Osteoblast (primary cell): ENCODE measurements around the gene DIS3L2. TPM values are rescaled to one million over a fixed set of nuclear protein-coding genes. Genes with fewer than 3 reads are reported as not detected.

Source experiments
- DNase-seq: peaks from one replicate; pipeline ENCODE4 v3.0.0; 2011; ENCODE audit warnings: low spot score, mixed read lengths; ENCODE audit not compliant: insufficient read length; ENCODE audit errors: missing footprints
- H2AFZ ChIP-seq: 2 replicates; pipeline ENCODE4 v1.6.0; 2011; ENCODE audit warnings: mild to moderate bottlenecking, low read length
- H3K27ac ChIP-seq: 2 replicates; pipeline ENCODE4 v1.5.1; 2011; ENCODE audit warnings: mild to moderate bottlenecking, low read depth, low read length, moderate library complexity
- H3K27me3 ChIP-seq: 2 replicates; pipeline ENCODE4 v1.6.0; 2012; ENCODE audit warnings: mild to moderate bottlenecking, control low read depth, inconsistent platforms, low read length, moderate library complexity; ENCODE audit not compliant: insufficient read depth
- H3K36me3 ChIP-seq: 2 replicates; pipeline ENCODE4 v1.5.1; 2011; ENCODE audit warnings: mild to moderate bottlenecking, low read length, control low read depth, moderate library complexity; ENCODE audit not compliant: insufficient read depth
- H3K4me1 ChIP-seq: 2 replicates; pipeline ENCODE4 v1.5.1; 2011; ENCODE audit warnings: mild to moderate bottlenecking, low read length, control low read depth, moderate library complexity; ENCODE audit not compliant: insufficient read depth
- H3K4me2 ChIP-seq: 2 replicates; pipeline ENCODE4 v1.6.0; 2011; ENCODE audit warnings: mild to moderate bottlenecking, low read length; ENCODE audit not compliant: insufficient read depth
- H3K4me3 ChIP-seq: fragments of 200-600 bp; sonication (generic); 3 replicates; pipeline ENCODE4 v1.5.1; 2012; ENCODE audit warnings: mild to moderate bottlenecking, low read length, inconsistent platforms; ENCODE audit not compliant: insufficient read depth
- H3K79me2 ChIP-seq: 2 replicates; pipeline ENCODE4 v1.6.0; 2012; ENCODE audit warnings: mild to moderate bottlenecking, low read length, control low read depth, inconsistent platforms; ENCODE audit not compliant: insufficient read depth
- H3K9me3 ChIP-seq: 2 replicates; pipeline ENCODE4 v1.5.1; 2011; ENCODE audit warnings: low read depth, low read length, control low read depth
- H4K20me1 ChIP-seq: 2 replicates; pipeline ENCODE4 v1.6.0; 2012; ENCODE audit warnings: mild to moderate bottlenecking, low read length, control low read depth; ENCODE audit not compliant: insufficient read depth
- total RNA-seq: library from RNA; depleted of rRNA; stranded (reverse); fragments of >200 nt; gene quantifications from 2 replicates; pipeline ENCODE4 v1.2.3, GENCODE V29; 2012
- TF ChIP-seq, protein P1 (sequence below): IDR thresholded peaks from 2 replicates; pipeline ENCODE4 v1.5.1; 2011; ENCODE audit warnings: mild to moderate bottlenecking, low read depth, low read length, moderate library complexity; ENCODE audit errors: extremely low read depth

DIS3L2 gene
- total RNA-seq, 1 donor = 28.2 TPM

DNA sequence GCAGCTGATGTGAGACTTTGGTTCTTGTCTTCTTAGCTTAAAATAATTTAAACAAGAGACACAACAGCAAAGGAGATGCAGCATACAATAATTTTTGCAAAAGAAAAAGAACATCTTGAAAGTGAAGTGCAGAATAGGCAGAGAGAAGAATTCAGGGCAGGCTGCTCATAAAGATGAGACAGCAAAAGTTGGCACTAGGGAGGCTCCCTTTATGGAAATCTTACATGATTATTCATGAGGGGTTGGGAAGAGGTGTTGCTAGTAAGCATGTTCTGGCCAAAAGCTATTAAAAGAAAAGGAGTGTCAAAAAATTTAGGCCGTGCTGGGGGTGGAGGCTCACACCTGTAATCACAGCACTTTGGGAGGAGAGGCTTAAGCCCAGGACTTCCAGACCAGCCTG lies 412.8 kb downstream of the DIS3L2 start:
- TF ChIP-seq, protein P1, sequence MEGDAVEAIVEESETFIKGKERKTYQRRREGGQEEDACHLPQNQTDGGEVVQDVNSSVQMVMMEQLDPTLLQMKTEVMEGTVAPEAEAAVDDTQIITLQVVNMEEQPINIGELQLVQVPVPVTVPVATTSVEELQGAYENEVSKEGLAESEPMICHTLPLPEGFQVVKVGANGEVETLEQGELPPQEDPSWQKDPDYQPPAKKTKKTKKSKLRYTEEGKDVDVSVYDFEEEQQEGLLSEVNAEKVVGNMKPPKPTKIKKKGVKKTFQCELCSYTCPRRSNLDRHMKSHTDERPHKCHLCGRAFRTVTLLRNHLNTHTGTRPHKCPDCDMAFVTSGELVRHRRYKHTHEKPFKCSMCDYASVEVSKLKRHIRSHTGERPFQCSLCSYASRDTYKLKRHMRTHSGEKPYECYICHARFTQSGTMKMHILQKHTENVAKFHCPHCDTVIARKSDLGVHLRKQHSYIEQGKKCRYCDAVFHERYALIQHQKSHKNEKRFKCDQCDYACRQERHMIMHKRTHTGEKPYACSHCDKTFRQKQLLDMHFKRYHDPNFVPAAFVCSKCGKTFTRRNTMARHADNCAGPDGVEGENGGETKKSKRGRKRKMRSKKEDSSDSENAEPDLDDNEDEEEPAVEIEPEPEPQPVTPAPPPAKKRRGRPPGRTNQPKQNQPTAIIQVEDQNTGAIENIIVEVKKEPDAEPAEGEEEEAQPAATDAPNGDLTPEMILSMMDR = no peak
- no peak overlapping the region for H2AFZ ChIP-seq
- H3K9me3 ChIP-seq = no peaks in the 10 kb centered on the region
- no peak overlapping the region for H3K4me3 ChIP-seq
- no peak overlapping the region for H3K4me2 ChIP-seq
- DNase-seq = peak; percentile 72
- no peaks in the 10 kb centered on the region for H3K36me3 ChIP-seq
- H3K27me3 ChIP-seq = peaks cover 6% of the 10 kb centered on the region
- no peak overlapping the region for H3K27ac ChIP-seq
- H4K20me1 ChIP-seq = no peaks in the 10 kb centered on the region
- no peaks in the 10 kb centered on the region for H3K79me2 ChIP-seq
- H3K4me1 ChIP-seq = no peaks in the 10 kb centered on the region

DNA sequence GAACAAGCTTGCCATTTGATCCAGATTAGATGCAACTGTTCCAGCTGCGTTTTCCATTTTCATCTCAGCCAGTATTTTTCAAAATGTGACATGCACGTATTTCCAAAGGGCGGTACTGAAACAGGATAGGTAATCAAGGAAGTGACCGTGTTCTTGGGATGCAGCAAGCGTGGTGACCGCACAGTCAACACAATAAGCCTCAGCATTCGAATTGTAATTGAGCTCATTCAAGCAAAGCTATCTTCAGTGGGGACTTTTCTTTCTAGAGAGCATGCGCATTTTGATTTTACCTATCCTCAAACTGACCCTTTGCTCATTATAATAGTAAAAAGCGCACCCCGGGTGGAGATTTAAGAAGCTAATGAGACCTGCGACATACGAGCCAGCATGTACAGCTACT lies 413.7 kb downstream of the DIS3L2 start:
- no peak for DNase-seq
- Histone ChIP-seq H3K27ac (no peak overlapping the region), H3K4me1 (no peaks in the 10 kb centered on the region), H3K79me2 (no peaks in the 10 kb centered on the region), H3K36me3 (no peaks in the 10 kb centered on the region), H3K4me2 (no peak overlapping the region), H3K4me3 (no peak overlapping the region), H2AFZ (no peak overlapping the region), H4K20me1 (no peaks in the 10 kb centered on the region), H3K27me3 (peaks cover 6% of the 10 kb centered on the region), H3K9me3 (no peaks in the 10 kb centered on the region)
- TF ChIP-seq, protein P1 = no peak

DNA sequence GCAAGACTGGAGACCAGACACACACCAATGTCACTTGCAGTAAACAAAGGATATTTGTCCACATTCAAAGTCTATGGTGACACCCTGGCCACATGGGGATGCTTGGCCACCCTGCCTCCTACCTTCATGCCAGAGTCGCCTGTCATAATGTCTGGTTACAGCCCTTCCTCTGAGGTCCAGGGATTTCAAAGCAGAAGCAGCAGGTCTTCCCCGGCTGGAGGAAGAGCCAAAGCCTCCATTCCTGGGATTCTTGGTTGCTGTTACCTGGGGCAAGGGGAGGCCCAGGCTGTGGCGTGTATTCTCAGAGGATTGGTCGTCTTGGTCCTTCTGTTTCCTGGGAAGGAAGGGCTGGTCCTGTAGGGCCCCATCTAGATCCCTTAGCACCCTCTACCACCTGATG lies 414.7 kb downstream of the DIS3L2 start:
- Histone ChIP-seq H3K4me3 (no peak overlapping the region), H3K27ac (no peak overlapping the region), H3K79me2 (no peaks in the 10 kb centered on the region), H3K36me3 (no peaks in the 10 kb centered on the region), H3K4me1 (no peaks in the 10 kb centered on the region), H3K27me3 (peaks cover 7% of the 10 kb centered on the region), H3K9me3 (no peaks in the 10 kb centered on the region), H3K4me2 (no peak overlapping the region), H2AFZ (no peak overlapping the region), H4K20me1 (no peaks in the 10 kb centered on the region)
- DNase-seq = no peak
- TF ChIP-seq, protein P1 = no peak

DNA sequence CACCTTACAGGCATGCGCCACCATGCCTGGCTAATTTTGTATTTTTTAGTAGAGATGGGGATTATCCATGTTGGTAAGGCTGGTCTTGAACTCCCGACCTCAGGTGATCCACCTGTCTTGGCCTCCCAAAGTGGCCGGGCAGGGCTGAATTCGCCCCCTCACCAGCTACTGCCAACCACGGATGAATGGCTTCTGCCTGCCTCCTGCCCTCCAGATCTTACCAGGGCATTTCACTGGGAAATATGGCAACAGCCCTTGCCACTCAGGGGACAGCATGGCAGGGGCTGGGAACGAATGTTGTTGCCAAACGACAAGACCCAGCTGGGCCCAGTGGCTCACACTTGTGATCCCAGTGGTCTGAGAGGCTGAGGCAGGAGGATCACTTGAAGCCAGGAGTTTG lies 415.2 kb downstream of the DIS3L2 start:
- TF ChIP-seq, protein P1 = no peak
- Histone ChIP-seq H3K4me3 (no peak overlapping the region), H4K20me1 (no peaks in the 10 kb centered on the region), H3K27me3 (peaks cover 9% of the 10 kb centered on the region), H3K4me1 (no peaks in the 10 kb centered on the region), H2AFZ (no peak overlapping the region), H3K79me2 (no peaks in the 10 kb centered on the region), H3K4me2 (no peak overlapping the region), H3K36me3 (no peaks in the 10 kb centered on the region), H3K9me3 (no peaks in the 10 kb centered on the region), H3K27ac (no peak overlapping the region)
- no peak for DNase-seq
